Measurements from ENCODE around the gene FYB2.

DNA sequence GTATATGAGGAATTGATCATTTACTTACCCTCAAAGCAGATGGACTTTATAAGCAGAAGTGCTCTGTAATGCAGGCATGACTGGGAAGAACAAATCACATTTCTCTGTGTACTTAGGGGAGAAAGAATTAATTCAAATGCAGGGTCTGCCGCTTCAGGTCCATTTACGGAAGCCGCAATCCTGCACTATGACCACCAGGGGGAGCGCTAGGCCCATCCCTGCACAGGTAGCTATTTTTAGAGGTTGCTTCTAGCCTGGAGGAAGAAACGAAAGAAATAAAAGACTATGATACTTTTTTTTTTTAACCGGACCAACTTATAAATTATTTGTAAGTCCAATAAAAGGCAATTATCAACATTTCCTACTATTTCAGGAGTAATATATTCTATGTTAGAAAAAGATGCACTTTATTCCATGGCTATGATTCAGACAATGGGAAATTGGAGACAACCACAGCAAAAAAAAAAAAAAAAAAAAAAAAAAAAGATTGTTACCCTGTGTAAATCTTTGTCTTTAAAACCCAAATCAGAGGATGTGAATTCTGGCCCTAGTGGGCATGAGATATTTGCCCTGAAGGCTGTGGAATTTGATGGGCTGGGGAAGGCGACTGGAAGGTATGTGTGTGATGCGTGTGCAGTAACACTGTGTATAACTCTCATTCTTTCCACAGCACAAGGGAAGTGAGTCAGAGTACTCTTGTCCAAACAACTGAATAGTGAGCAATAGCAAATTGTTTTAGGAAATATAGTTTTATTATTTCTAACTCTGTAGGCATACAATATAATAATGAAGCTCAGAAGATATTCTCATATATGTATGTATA lies 12.9 kb upstream of the FYB2 start:
- TF ChIP-seq, protein P1, sequence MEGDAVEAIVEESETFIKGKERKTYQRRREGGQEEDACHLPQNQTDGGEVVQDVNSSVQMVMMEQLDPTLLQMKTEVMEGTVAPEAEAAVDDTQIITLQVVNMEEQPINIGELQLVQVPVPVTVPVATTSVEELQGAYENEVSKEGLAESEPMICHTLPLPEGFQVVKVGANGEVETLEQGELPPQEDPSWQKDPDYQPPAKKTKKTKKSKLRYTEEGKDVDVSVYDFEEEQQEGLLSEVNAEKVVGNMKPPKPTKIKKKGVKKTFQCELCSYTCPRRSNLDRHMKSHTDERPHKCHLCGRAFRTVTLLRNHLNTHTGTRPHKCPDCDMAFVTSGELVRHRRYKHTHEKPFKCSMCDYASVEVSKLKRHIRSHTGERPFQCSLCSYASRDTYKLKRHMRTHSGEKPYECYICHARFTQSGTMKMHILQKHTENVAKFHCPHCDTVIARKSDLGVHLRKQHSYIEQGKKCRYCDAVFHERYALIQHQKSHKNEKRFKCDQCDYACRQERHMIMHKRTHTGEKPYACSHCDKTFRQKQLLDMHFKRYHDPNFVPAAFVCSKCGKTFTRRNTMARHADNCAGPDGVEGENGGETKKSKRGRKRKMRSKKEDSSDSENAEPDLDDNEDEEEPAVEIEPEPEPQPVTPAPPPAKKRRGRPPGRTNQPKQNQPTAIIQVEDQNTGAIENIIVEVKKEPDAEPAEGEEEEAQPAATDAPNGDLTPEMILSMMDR (conservative IDR thresholded peaks at IDR 0.05), result peak; percentile 98
- no peak for TF ChIP-seq EZH2 (IDR thresholded peaks at IDR 0.05; ENCODE audit: low read depth)
